ENCODE measurements around the gene CEBPB.

CEBPB gene

GRCh38 chr20:50230184-50230583 lies 39.6 kb downstream of the CEBPB start:
- DNase-seq = no peak

- no peak for DNase-seq
Observed at GRCh38 chr20:50230871-50231560, 40.4 kb downstream of the CEBPB start.

GRCh38 chr20:50231854-50232253 lies 41.2 kb downstream of the CEBPB start:
- no peak for DNase-seq

GRCh38 chr20:50232651-50233324 lies 42.2 kb downstream of the CEBPB start:
- no peak for DNase-seq

- DNase-seq = no peak
Observed at GRCh38 chr20:50233325-50234212, 42.9 kb downstream of the CEBPB start.

GRCh38 chr20:50234288-50234687 lies 43.7 kb downstream of the CEBPB start:
- no peak for DNase-seq

GRCh38 chr20:50237349-50237748 lies 46.7 kb downstream of the CEBPB start:
- DNase-seq = no peak

- no peak for DNase-seq
Observed at GRCh38 chr20:50238081-50238800, 47.6 kb downstream of the CEBPB start.

GRCh38 chr20:50240092-50240491 lies 49.5 kb downstream of the CEBPB start:
- DNase-seq = no peak

GRCh38 chr20:50242178-50242514 lies 51.5 kb downstream of the CEBPB start:
- no peak for DNase-seq

Measured in DMS79 (cell line).